ENCODE data around the gene RPN2.

Gene RPN2

GRCh38 chr20:37219751-37220668 is 40.9 kb downstream of the RPN2 start:
- DNase-seq: no peak

DNA sequence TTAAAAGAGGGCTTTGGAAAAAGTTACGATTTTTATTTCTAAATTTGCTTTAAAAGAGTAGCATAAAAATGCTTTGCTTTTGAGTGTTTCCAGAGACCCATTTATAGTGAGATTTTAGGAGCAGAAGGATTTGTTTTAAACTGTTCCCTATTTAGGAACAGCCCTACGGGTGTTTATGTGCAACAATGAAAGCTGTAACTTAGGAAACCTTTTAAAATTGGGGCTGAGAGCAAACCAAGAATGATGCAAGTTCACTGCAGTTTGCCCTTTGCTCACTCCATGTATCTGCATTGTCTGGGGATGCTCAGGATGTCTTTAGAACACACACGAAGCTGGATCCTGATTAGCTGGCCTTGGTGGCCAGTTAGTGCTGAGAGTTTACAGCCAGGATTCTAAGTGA is 41.6 kb downstream of the RPN2 start:
- no peak for DNase-seq

- no peak for DNase-seq
These were observed 43.0 kb downstream of the RPN2 start for GRCh38 chr20:37222086-37222485.

- DNase-seq: peak; percentile 84
These were observed 43.9 kb downstream of the RPN2 start for GRCh38 chr20:37223053-37223452.

DNA sequence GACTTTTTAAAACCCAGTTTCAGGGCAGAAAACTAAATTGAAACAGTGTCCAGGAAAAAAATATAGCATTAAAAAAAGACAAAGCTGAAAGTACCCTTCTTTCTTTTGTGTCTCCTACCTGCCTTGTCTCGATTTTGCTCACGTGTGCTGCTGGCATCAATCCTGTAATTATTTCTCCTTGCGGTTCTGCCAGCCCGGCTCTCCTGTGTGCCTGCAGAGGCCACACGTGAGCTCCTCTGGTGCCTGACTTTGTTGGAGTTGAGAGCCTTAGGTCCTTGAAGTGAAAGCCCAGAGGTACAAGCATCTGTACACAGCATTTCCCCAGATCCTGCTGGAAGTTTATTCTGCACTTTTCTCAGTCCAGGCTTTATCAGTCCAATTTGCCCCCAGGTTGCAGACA is 46.0 kb downstream of the RPN2 start:
- no peak for DNase-seq

GRCh38 chr20:37226889-37227288 is 47.8 kb downstream of the RPN2 start:
- DNase-seq: no peak

- no peak for DNase-seq
These were observed 49.0 kb downstream of the RPN2 start for GRCh38 chr20:37228082-37228481.

- DNase-seq: no peak
These were observed 49.5 kb downstream of the RPN2 start for GRCh38 chr20:37228656-37229055.

DNA sequence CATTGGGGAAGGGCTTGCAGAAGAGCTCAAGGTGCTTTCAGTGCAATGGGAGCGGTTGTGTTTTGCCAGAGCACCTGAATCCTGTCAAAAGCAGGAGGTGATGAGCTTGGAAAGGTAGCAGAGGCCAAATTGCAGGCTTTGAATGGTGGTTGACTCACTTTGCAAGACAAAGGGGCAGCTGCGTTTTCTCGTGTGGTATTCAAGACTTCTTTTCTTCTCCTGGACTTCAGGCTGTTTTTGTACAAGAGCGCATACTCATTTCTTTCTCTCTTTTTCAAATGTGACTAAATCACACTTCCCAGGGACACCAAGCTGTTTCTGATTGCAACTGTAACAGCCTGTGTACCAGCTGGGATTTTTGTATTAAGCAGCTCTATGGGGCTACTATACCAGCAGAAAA is 50.2 kb downstream of the RPN2 start:
- DNase-seq: no peak

DNA sequence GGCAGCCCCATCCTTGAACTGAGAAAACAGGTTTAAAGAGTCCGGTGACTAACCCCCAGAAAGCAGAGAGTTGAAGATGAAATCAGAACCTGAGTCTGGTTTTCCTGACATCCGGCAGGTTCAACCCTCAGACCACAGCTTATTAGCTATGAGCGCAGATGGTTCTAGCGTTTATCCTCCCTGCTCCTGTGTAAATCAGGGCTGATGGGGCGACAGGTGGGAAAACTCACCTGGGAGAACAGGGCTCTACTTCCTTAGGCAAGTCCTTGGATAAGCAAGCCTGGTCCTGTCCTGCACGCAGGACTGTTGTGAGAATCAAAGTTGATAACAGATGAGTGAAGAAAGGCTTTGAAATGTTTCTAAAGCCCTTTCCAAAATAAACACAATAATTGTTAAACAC is 51.1 kb downstream of the RPN2 start:
- DNase-seq: no peak

- DNase-seq: no peak
These were observed 53.0 kb downstream of the RPN2 start for GRCh38 chr20:37231947-37232630.

- no peak for DNase-seq
These were observed 54.6 kb downstream of the RPN2 start for GRCh38 chr20:37233548-37234253.

DNA sequence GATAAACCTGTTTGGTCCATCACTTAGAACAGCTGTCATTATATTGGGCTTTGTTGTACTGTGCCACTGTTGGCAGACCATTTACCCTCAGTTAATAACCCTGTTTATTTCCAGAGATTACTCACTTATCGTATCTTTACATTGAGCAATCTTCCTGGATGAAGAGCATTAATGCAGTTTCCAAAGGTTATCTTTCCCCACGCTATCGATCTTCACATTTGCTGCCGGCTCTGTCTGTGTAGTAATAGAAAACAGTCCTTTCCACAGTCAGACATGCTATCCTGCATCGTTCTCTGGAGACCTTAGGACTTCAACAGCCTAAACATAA is 55.1 kb downstream of the RPN2 start:
- DNase-seq: no peak

- no peak for DNase-seq
These were observed 55.9 kb downstream of the RPN2 start for GRCh38 chr20:37235065-37235464.

DNA sequence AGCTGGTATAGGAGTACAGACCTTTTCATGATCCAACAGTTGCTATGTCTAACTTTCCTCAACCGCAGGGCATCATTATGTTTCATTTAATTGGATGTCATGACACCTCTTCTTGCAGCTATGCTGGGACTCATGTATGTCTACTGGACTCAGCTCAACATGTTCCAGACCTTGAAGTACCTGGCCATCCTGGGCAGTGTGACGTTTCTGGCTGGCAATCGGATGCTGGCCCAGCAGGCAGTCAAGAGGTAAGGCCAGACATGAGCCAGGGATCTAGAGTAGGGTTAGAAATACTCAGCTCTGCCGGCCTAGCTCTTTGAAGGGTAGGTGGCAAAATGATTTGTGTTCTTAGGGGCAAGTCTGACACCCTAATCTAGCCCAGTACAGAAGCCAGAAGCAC is 57.3 kb downstream of the RPN2 start:
- DNase-seq: no peak

- no peak for DNase-seq
These were observed 58.5 kb downstream of the RPN2 start for GRCh38 chr20:37237656-37238055.

- no peak for DNase-seq
These were observed 59.3 kb downstream of the RPN2 start for GRCh38 chr20:37238426-37238825.

DNA sequence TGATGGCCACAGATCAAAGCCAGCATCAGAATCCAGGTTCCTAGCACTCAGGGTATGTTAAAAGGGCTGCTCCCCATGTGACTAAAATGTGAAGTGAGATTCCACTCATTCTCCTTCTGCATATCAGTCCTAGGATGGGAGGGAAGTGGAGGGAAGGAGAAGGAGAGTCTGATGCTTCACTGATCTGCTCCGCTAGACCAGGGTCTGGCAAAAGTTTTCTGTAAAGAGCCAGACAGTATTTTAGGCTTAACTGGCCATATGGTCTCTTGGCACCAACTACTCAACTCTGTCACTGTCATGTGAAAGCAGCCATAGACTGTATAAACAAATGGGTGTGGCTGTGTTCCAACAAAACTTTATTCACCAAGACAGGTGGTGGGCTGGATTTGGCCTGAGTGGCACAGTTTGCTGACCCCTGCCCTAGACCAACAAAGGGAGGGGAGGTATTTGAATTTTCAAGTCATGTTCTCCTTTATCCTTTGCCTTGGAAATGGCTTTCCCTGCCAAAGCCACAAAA is 59.9 kb downstream of the RPN2 start:
- DNase-seq: no peak

DNA sequence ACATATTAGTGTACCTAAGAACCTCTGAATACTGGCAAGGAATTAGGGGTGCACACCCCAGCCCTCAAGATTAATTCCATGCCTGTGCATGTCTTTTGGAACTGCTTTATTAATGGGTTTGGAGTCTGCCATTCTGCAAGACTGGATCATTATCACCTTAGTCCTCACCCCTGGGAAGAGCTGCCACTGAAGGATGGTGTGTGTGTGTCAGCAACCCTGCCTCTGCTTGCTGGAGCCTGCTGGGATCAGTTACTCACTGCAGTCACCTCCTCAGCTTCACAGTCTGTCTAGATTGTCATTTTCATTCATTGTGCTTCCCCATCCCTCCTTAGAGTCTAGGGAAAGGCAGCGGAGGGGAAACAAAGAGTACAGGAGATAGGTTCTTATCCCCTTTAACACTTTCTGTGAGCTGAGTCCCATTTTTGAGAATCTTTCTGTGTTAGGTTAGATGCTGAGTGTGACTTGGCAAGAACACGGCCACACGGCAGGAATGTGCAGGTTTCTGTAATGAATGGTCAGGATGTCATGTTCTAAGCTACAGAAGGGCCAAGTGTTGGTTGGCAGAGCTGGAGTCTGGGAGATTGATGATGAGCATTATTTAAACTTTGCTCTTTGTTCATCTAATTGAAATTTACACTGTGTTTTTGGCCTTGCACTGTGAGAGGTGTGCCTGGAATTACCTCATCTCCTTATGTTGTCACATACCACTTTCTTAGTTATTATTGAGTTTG is 61.4 kb downstream of the RPN2 start:
- DNase-seq: no peak

GRCh38 chr20:37242503-37242902 is 63.4 kb downstream of the RPN2 start:
- no peak for DNase-seq

DNA sequence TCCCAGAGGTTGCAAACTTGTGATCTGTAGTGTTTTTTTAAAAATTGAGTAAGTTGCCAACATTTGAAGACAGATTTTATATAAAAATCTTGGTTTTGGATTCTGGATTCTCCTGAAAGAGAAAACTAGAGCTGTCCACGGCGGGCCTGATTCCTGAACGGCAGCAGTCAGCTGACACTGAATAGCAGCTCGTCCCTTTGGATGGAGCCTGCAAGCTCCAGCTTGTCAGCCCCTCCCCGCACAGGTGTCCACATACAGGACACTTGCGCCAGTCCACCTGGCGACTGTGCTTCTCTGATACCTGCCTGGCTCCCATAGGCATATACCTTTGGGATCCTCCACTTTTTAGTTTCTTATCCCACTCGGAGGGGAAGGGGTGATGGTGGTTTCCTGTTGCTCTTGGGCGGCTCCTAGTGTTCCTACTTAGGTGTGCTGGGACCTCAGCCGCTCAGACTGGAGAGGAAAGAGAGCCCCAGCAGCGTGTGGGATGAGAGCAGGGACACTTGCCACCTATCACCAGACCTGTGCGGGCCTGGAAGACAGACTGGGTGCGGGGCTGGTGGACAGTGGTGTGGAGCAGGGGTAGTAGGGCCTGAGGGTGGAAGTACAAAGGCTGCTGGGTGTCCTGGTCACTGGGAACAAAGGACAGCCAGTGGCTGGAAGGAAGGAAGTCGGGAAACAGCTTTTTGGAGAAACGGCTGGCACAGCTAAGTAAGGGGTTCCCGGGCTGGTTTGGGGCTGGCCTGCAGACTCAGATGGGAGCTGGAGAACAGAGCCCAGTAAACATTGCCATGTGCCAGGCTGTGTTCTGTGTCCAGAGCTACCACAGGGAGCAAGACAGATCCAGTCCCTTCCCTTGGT is 64.2 kb downstream of the RPN2 start:
- no peak for DNase-seq
